CD4-positive, alpha-beta memory T cell (primary cell): Measurements from ENCODE around the gene ZBTB18. TPM values are rescaled to one million over a fixed set of nuclear protein-coding genes. Genes with fewer than 3 reads are reported as not detected.
A peak's percentile ranks its signal among the peaks of the same experiment; 100 is the strongest.

Source experiments
- CTCF ChIA-PET: fragments of 350-600 bp; sonication (Branson Sonifier 250); formaldehyde crosslinking; loops from one replicate; lab custom pipeline; 2021; ENCODE audit warnings: inconsistent platforms; ENCODE audit not compliant: partially characterized antibody; lab: Charles Lee
- POLR2A ChIA-PET: fragments of 350-600 bp; sonication (Branson Sonifier 250); formaldehyde crosslinking; loops from one replicate; lab custom pipeline; 2021; ENCODE audit not compliant: partially characterized antibody; lab: Charles Lee
- DNase-seq, 5 donors: peaks; one replicate each; pipeline versions ENCODE4 v3.0.0 to v3.0.0-alpha.2; 2020 to 2022; ENCODE audit warnings: mixed read lengths in 1 of 5
- H3K27ac ChIP-seq: one replicate; pipeline ENCODE4 v1.7.0; 2013; ENCODE audit warnings: low read depth, low read length
- H3K27me3 ChIP-seq: 2 replicates; pipeline ENCODE4 v1.7.0; 2013; ENCODE audit warnings: mild to moderate bottlenecking, low read length, moderate library complexity; ENCODE audit not compliant: insufficient read depth
- H3K36me3 ChIP-seq: 2 replicates; pipeline ENCODE4 v1.7.0; 2013; ENCODE audit warnings: mild to moderate bottlenecking, low read length, moderate library complexity; ENCODE audit not compliant: insufficient read depth
- H3K4me1 ChIP-seq: 2 replicates; pipeline ENCODE4 v1.7.0; 2013; ENCODE audit warnings: mild to moderate bottlenecking, low read length, moderate library complexity; ENCODE audit not compliant: insufficient read depth
- H3K4me3 ChIP-seq, 2 donors: one replicate each; pipeline ENCODE4 v1.7.0; 2013; ENCODE audit warnings: low read length in 2 of 2, mild to moderate bottlenecking in 1 of 2
- H3K9me3 ChIP-seq, 2 donors: one replicate each; pipeline ENCODE4 v1.7.0; 2013; ENCODE audit warnings: low read length in 2 of 2, control low read depth in 1 of 2; ENCODE audit not compliant: control insufficient read depth in 1 of 2
- H3K27ac Mint-ChIP-seq, 7 donors: one replicate each; pipeline ENCODE4 v1.8.0; 2020 to 2021; ENCODE audit warnings: mixed read lengths in 7 of 7, mild to moderate bottlenecking in 6 of 7, inconsistent platforms in 3 of 7, moderate library complexity in 3 of 7
- H3K27me3 Mint-ChIP-seq, 2 donors: one replicate each; pipeline ENCODE4 v1.8.0; 2020 to 2021; ENCODE audit warnings: mixed read lengths in 2 of 2
- H3K36me3 Mint-ChIP-seq, 2 donors: one replicate each; pipeline ENCODE4 v1.8.0; 2020 to 2021; ENCODE audit warnings: mixed read lengths in 2 of 2, inconsistent platforms in 1 of 2, mild to moderate bottlenecking in 1 of 2
- H3K4me1 Mint-ChIP-seq, 4 donors: one replicate each; pipeline ENCODE4 v1.8.0; 2020 to 2021; ENCODE audit warnings: mixed read lengths in 4 of 4, mild to moderate bottlenecking in 1 of 4
- H3K4me3 Mint-ChIP-seq, 8 donors: one replicate each; pipeline ENCODE4 v1.8.0; 2020 to 2021; ENCODE audit warnings: mixed read lengths in 8 of 8, mild to moderate bottlenecking in 7 of 8, moderate library complexity in 6 of 8, inconsistent platforms in 3 of 8
- H3K9me3 Mint-ChIP-seq, 8 donors: one replicate each; pipeline ENCODE4 v1.8.0; 2020 to 2021; ENCODE audit warnings: mixed read lengths in 8 of 8, mild to moderate bottlenecking in 5 of 8, inconsistent platforms in 3 of 8, moderate library complexity in 1 of 8
- intact Hi-C: fragments of 100-400 bp; cut with micrococcal nuclease; formaldehyde crosslinking; loops from one replicate; pipeline ENCODE4 v1.15.1; 2023
- polyA plus RNA-seq, 2 donors: library from polyadenylated mRNA; unstranded; fragments of 300-500 nt; fragmentation: Illumina TruSeq; gene quantifications; one replicate each; pipeline ENCODE4 v1.2.3, GENCODE V29; 2021
- total RNA-seq, 2 experiments: library from RNA; stranded (reverse); gene quantifications; one replicate each; pipeline ENCODE4 v1.2.3, GENCODE V29; 2021

The ZBTB18 gene
- total and polyA plus RNA-seq, 4 experiments from 2014 or later, result 1.5 to 65.3 (median 32.4) TPM

GRCh38 chr1:244085891-244086290 lies 34.8 kb downstream of the ZBTB18 start:
- peaks cover 0 to 3% (median 0%) of the 10 kb centered on the region in 8 donors for H3K9me3 Mint-ChIP-seq
- Histone ChIP-seq H3K27ac (no peak overlapping the region), H3K9me3 (no peaks in the 10 kb centered on the region), H3K4me1 (no peaks in the 10 kb centered on the region), H3K36me3 (no peaks in the 10 kb centered on the region), H3K4me3 (no peak overlapping the region), H3K27me3 (no peaks in the 10 kb centered on the region)
- H3K4me1 Mint-ChIP-seq, result peaks cover 0 to 3% (median 0%) of the 10 kb centered on the region in 4 donors
- CTCF ChIA-PET, result no interaction called here
- H3K27ac Mint-ChIP-seq, result no peak overlapping the region
- H3K36me3 Mint-ChIP-seq, result no peaks in the 10 kb centered on the region
- DNase-seq, result no peak
- POLR2A ChIA-PET, result no interaction called here
- H3K27me3 Mint-ChIP-seq, result peaks cover 17 to 24% of the 10 kb centered on the region in 2 donors
- H3K4me3 Mint-ChIP-seq, result no peak overlapping the region
- intact Hi-C loops, result no loop called here

GRCh38 chr1:244087021-244087560 lies 36.0 kb downstream of the ZBTB18 start:
- H3K27ac Mint-ChIP-seq, result no peak overlapping the region
- no peak overlapping the region for H3K4me3 Mint-ChIP-seq
- no peaks in the 10 kb centered on the region for H3K4me1 ChIP-seq
- H3K4me1 Mint-ChIP-seq, result peaks cover 0 to 3% (median 0%) of the 10 kb centered on the region in 4 donors
- no peaks in the 10 kb centered on the region for H3K9me3 ChIP-seq
- H3K27ac ChIP-seq, result no peak overlapping the region
- DNase-seq, result no peak
- intact Hi-C loops, result no loop called here
- H3K27me3 ChIP-seq, result no peaks in the 10 kb centered on the region
- peaks cover 13 to 21% of the 10 kb centered on the region in 2 donors for H3K27me3 Mint-ChIP-seq
- H3K4me3 ChIP-seq, result no peak overlapping the region
- H3K36me3 Mint-ChIP-seq, result no peaks in the 10 kb centered on the region
- CTCF ChIA-PET, result no interaction called here
- POLR2A ChIA-PET, result no interaction called here
- no peaks in the 10 kb centered on the region for H3K36me3 ChIP-seq
- H3K9me3 Mint-ChIP-seq, result peaks cover 0 to 3% (median 0%) of the 10 kb centered on the region in 8 donors

- H3K9me3 ChIP-seq, result no peaks in the 10 kb centered on the region
- no peaks in the 10 kb centered on the region for H3K36me3 ChIP-seq
- H3K4me3 Mint-ChIP-seq, result no peak overlapping the region
- peaks cover 12 to 20% of the 10 kb centered on the region in 2 donors for H3K27me3 Mint-ChIP-seq
- H3K36me3 Mint-ChIP-seq, result no peaks in the 10 kb centered on the region
- CTCF ChIA-PET, result interaction anchor here (1.0 kb wide), 1 partner anchor 19 kb away, joined by 3 read pairs; no protein-coding TSS in a partner anchor
- DNase-seq, result no peak
- H3K4me3 ChIP-seq, result no peak overlapping the region
- no peaks in the 10 kb centered on the region for H3K4me1 ChIP-seq
- peak overlapping the region in 1 of 7 donors; percentile 5 for H3K27ac Mint-ChIP-seq
- H3K4me1 Mint-ChIP-seq, result peaks cover 0 to 3% (median under 1%) of the 10 kb centered on the region in 4 donors
- peaks cover 0 to 3% (median 0%) of the 10 kb centered on the region in 8 donors for H3K9me3 Mint-ChIP-seq
- no peaks in the 10 kb centered on the region for H3K27me3 ChIP-seq
- H3K27ac ChIP-seq, result no peak overlapping the region
- POLR2A ChIA-PET, result interaction anchor here (2.0 kb wide), 1 partner anchor 40 kb away, joined by 4 read pairs; no protein-coding TSS in a partner anchor
- intact Hi-C loops, result no loop called here
Measured at GRCh38 chr1:244087611-244088010, 36.5 kb downstream of the ZBTB18 start.

GRCh38 chr1:244088161-244088560 lies 37.1 kb downstream of the ZBTB18 start:
- POLR2A ChIA-PET, result interaction anchor here (1.0 to 2.0 kb wide), 2 partner anchors 13 to 40 kb away, joined by 3 to 4 read pairs; no protein-coding TSS in a partner anchor
- H3K9me3 ChIP-seq, result no peaks in the 10 kb centered on the region
- CTCF ChIA-PET, result interaction anchor here (1.0 kb wide), 1 partner anchor 19 kb away, joined by 3 read pairs; no protein-coding TSS in a partner anchor
- peaks cover 0 to 3% (median 0%) of the 10 kb centered on the region in 8 donors for H3K9me3 Mint-ChIP-seq
- no peaks in the 10 kb centered on the region for H3K36me3 ChIP-seq
- H3K4me1 ChIP-seq, result no peaks in the 10 kb centered on the region
- H3K4me3 ChIP-seq, result no peak overlapping the region
- H3K4me3 Mint-ChIP-seq, result no peak overlapping the region
- H3K36me3 Mint-ChIP-seq, result no peaks in the 10 kb centered on the region
- H3K27ac Mint-ChIP-seq, result no peak overlapping the region
- H3K27ac ChIP-seq, result no peak overlapping the region
- peaks cover 0 to 2% (median 0%) of the 10 kb centered on the region in 4 donors for H3K4me1 Mint-ChIP-seq
- DNase-seq, result no peak
- H3K27me3 Mint-ChIP-seq, result peaks cover 10 to 18% of the 10 kb centered on the region in 2 donors
- no peaks in the 10 kb centered on the region for H3K27me3 ChIP-seq
- intact Hi-C loops, result no loop called here

DNA sequence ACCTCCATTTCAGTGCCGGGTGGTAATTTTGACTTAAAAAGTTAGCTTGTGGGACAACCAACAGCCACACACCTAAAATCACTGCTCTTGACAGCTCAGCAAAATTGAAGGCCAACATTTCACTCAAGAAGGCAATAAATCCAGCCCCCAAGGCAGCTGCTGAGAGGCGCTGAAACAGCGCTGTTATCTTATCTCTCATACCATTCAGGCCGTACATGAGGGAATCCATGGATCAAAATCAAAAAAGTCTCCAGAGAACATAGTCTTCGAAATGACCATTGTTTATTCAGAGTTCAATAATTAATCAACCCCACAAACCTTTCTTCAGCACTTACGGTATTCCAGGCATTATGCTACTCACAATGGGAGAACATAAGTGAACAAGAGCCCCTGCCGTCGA lies 38.5 kb downstream of the ZBTB18 start:
- Mint-ChIP-seq H3K36me3 (no peaks in the 10 kb centered on the region), H3K9me3 (peaks cover 0 to 3% (median 0%) of the 10 kb centered on the region in 8 donors), H3K27ac (no peak overlapping the region), H3K4me3 (no peak overlapping the region), H3K27me3 (peaks cover 6 to 15% of the 10 kb centered on the region in 2 donors), H3K4me1 (peaks cover 0 to 2% (median 0%) of the 10 kb centered on the region in 4 donors)
- no peaks in the 10 kb centered on the region for H3K9me3 ChIP-seq
- intact Hi-C loops, result no loop called here
- POLR2A ChIA-PET, result interaction anchor here (2.0 kb wide), 1 partner anchor 42 kb away, joined by 4 read pairs; no protein-coding TSS in a partner anchor
- H3K27me3 ChIP-seq, result no peaks in the 10 kb centered on the region
- no peak for DNase-seq
- no peaks in the 10 kb centered on the region for H3K4me1 ChIP-seq
- CTCF ChIA-PET, result no interaction called here
- no peak overlapping the region for H3K27ac ChIP-seq
- H3K4me3 ChIP-seq, result no peak overlapping the region
- no peaks in the 10 kb centered on the region for H3K36me3 ChIP-seq

DNA sequence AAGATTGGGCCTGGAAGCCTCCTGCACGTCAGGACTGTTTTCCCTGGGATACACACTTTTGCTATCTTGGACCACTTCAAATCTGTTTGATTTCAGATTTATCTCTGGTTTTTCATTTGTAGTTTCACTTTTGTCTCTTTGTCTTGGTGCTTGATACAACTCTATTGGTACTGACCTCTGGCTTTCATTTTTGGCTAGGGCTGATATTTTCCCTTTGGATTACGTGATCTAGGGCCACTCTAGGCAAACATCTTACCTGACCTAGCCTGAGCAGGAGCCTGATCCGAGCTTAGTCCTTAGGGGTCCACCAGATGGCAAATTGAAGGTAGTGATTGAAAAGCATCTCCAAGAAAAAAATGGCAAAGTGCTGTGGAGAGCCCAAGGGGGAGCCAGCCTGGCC lies 39.6 kb downstream of the ZBTB18 start:
- Mint-ChIP-seq H3K9me3 (peaks cover 0 to 3% (median 0%) of the 10 kb centered on the region in 8 donors), H3K27ac (no peak overlapping the region), H3K27me3 (peaks cover 4 to 15% of the 10 kb centered on the region in 2 donors), H3K36me3 (no peaks in the 10 kb centered on the region), H3K4me3 (no peak overlapping the region), H3K4me1 (peaks cover 0 to 2% (median 0%) of the 10 kb centered on the region in 4 donors)
- Histone ChIP-seq H3K36me3 (no peaks in the 10 kb centered on the region), H3K4me1 (no peaks in the 10 kb centered on the region), H3K27me3 (no peaks in the 10 kb centered on the region), H3K9me3 (no peaks in the 10 kb centered on the region), H3K4me3 (no peak overlapping the region), H3K27ac (no peak overlapping the region)
- no peak for DNase-seq
- POLR2A ChIA-PET, result no interaction called here
- CTCF ChIA-PET, result no interaction called here
- intact Hi-C loops, result no loop called here

- H3K27ac ChIP-seq, result no peak overlapping the region
- H3K27me3 ChIP-seq, result no peaks in the 10 kb centered on the region
- no peaks in the 10 kb centered on the region for H3K4me1 ChIP-seq
- H3K4me3 ChIP-seq, result no peak overlapping the region
- intact Hi-C loops, result no loop called here
- Mint-ChIP-seq H3K27me3 (peaks cover 2 to 15% of the 10 kb centered on the region in 2 donors), H3K27ac (peak overlapping the region in 1 of 7 donors; percentile 0), H3K4me1 (peaks cover 0 to 2% (median 0%) of the 10 kb centered on the region in 4 donors), H3K4me3 (no peak overlapping the region), H3K9me3 (no peaks in the 10 kb centered on the region), H3K36me3 (no peaks in the 10 kb centered on the region)
- DNase-seq, result no peak
- ChIA-PET POLR2A (no interaction called here), CTCF (no interaction called here)
- no peaks in the 10 kb centered on the region for H3K36me3 ChIP-seq
- no peaks in the 10 kb centered on the region for H3K9me3 ChIP-seq
Measured at GRCh38 chr1:244092293-244092963, 41.3 kb downstream of the ZBTB18 start.
